ENCODE measurements around the gene PAK5. TPM values are rescaled to one million over a fixed set of nuclear protein-coding genes. Genes with fewer than 3 reads are reported as not detected.
"Not testable (repeated sequence)": the region's sequence is repeated elsewhere in the genome, so short reads cannot be mapped to it uniquely, and the experiment has no call there.

PAK5 gene
- total RNA-seq, 1 donor from 2014 or later = not detected

DNA sequence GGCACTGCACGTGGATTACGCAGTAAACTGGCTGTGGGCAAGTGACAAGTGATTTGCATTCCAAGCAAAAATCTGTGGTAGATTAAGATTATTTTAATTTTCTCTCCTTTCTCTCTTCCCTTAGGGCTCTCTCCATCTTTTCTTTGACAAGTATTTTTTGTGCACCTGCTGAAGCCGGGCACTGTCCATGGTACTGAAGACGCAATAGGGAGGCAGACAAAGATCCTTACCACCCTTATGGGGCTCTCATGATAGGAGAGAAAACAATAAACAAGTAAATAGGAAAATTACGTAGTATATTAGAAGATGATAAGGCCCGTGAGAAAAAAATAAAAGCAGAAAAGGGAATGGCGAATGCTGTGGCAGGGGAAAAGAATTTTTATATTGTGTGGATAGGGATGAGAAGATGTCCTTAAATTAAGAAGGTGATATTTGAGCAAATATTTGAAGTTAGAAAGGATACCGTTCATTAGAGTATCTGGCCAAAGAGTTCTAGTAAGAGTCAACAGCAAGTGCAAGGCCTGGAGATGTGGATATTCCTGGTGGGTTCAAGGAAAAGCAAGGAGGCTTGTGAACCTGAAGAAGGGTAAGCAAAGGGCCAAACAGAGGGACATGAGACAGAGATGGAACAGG is 178.5 kb downstream of the PAK5 start:
- DNase-seq = no peak
- H3K27me3 ChIP-seq (ENCODE audit: low read depth) = peaks cover 4% of the 10 kb centered on the region
- H3K4me3 ChIP-seq = no peak overlapping the region
- H3K4me1 ChIP-seq = no peaks in the 10 kb centered on the region
- H3K36me3 ChIP-seq = no peaks in the 10 kb centered on the region
- TF ChIP-seq, protein P1, sequence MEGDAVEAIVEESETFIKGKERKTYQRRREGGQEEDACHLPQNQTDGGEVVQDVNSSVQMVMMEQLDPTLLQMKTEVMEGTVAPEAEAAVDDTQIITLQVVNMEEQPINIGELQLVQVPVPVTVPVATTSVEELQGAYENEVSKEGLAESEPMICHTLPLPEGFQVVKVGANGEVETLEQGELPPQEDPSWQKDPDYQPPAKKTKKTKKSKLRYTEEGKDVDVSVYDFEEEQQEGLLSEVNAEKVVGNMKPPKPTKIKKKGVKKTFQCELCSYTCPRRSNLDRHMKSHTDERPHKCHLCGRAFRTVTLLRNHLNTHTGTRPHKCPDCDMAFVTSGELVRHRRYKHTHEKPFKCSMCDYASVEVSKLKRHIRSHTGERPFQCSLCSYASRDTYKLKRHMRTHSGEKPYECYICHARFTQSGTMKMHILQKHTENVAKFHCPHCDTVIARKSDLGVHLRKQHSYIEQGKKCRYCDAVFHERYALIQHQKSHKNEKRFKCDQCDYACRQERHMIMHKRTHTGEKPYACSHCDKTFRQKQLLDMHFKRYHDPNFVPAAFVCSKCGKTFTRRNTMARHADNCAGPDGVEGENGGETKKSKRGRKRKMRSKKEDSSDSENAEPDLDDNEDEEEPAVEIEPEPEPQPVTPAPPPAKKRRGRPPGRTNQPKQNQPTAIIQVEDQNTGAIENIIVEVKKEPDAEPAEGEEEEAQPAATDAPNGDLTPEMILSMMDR (IDR thresholded peaks at IDR 0.05; ENCODE audit: borderline replicate concordance) = no peak
- no peaks in the 10 kb centered on the region for H3K9me3 ChIP-seq (replicated peaks)
- intact Hi-C loops (cut with micrococcal nuclease) = no loop called here
- no peak overlapping the region for H3K27ac ChIP-seq (replicated peaks)

DNA sequence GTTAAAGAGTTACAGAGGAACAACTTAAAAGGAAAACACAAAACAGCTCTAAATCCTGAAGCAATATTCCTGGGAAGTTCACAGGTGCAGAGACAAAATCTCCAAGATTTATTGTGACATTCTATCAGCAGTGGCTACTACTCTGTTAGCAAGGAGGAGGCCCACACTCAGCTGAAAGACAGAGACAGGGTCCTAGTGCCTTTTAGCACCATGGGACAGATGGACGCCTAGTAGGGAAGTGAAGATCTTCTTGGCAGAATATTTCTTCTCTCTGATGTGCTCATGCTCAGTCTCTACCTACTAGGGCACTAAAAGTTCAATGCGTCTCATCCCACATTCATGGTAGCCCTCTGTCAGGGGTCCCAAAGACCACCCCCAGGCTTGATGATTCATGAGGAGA is 191.1 kb downstream of the PAK5 start:
- no peak overlapping the region for H3K4me3 ChIP-seq
- no peaks in the 10 kb centered on the region for H3K9me3 ChIP-seq (replicated peaks)
- no peak overlapping the region for H3K27ac ChIP-seq (replicated peaks)
- intact Hi-C loops (cut with micrococcal nuclease) = no loop called here
- H3K4me1 ChIP-seq = no peaks in the 10 kb centered on the region
- TF ChIP-seq, protein P1 (IDR thresholded peaks at IDR 0.05; ENCODE audit: borderline replicate concordance) = no peak
- no peak for DNase-seq
- H3K27me3 ChIP-seq (ENCODE audit: low read depth) = no peaks in the 10 kb centered on the region
- H3K36me3 ChIP-seq = no peaks in the 10 kb centered on the region

DNA sequence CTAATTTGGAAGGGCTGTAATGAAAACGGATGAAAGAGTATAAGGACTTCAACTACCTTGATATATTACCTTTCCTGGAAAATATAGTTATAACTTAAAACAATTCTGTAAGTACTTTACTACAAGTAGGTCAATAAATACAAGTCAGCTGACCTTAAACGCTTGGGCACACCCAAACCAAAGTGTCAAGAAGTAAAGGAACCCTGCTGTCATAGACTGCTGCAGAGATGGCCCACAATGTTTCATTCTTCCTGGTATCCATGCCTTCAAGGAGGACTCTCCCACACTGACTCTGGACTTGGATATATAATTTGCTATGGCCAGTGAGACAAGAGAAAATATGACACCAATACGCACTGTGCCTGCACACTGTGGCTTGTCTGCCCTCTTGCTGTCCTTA is 192.5 kb downstream of the PAK5 start:
- Histone ChIP-seq H3K9me3 (replicated peaks) (no peaks in the 10 kb centered on the region), H3K27me3 (ENCODE audit: low read depth) (no peaks in the 10 kb centered on the region), H3K36me3 (no peaks in the 10 kb centered on the region), H3K4me1 (no peaks in the 10 kb centered on the region), H3K4me3 (no peak overlapping the region), H3K27ac (replicated peaks) (no peak overlapping the region)
- TF ChIP-seq, protein P1 (IDR thresholded peaks at IDR 0.05; ENCODE audit: borderline replicate concordance) = no peak
- intact Hi-C loops (cut with micrococcal nuclease) = no loop called here
- no peak for DNase-seq

DNA sequence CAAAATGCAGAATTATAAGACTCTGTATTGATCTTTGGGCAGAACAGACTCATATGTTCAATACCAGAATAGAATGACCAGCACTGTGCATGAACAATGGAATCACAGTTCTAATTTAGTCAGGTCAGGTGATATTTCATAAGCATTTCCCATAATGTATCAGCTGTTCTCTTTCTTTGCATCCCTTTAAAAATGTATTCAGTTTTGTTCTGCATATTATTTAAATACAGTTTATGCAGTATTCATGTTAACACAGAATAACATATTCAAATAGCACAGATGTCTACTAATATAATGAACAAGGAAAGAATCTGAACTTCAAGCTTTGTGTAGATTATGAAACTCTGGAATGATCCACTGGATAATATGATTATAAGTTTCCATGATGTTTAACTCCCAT is 196.0 kb downstream of the PAK5 start:
- H3K4me3 ChIP-seq = no peak overlapping the region
- DNase-seq = no peak
- no peaks in the 10 kb centered on the region for H3K4me1 ChIP-seq
- H3K27me3 ChIP-seq (ENCODE audit: low read depth) = no peaks in the 10 kb centered on the region
- TF ChIP-seq, protein P1 (IDR thresholded peaks at IDR 0.05; ENCODE audit: borderline replicate concordance) = no peak
- H3K27ac ChIP-seq (replicated peaks) = no peak overlapping the region
- H3K9me3 ChIP-seq (replicated peaks) = no peaks in the 10 kb centered on the region
- intact Hi-C loops (cut with micrococcal nuclease) = no loop called here
- H3K36me3 ChIP-seq = no peaks in the 10 kb centered on the region

DNA sequence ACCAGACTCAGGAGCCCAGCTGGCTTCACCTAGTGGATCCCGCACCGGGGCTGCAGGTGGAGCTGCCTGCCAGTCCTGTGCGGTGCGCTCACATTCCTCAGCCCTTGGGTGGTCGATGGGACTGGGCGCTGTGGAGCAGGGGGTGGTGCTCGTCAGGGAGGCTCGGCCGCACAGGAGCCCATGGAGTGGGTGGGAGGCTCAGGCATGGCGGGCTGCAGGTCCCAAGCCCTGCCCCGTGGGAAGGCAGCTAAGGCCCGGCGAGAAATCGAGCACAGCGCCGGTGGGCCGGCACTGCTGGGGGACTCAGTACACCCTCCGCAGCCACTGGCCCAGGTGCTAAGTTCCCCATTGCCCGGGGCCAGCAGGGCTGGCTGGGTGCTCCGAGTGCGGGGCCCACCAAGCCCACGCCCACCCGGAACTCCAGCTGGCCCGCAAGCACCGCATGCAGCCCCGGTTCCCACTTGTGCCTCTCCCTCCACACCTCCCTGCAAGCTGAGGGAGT is 197.3 kb downstream of the PAK5 start:
- DNase-seq; H3K27ac ChIP-seq (replicated peaks); intact Hi-C loops (cut with micrococcal nuclease); H3K36me3 ChIP-seq; H3K9me3 ChIP-seq (replicated peaks); H3K4me1 ChIP-seq; H3K4me3 ChIP-seq; H3K27me3 ChIP-seq (ENCODE audit: low read depth): not testable (repeated sequence)

DNA sequence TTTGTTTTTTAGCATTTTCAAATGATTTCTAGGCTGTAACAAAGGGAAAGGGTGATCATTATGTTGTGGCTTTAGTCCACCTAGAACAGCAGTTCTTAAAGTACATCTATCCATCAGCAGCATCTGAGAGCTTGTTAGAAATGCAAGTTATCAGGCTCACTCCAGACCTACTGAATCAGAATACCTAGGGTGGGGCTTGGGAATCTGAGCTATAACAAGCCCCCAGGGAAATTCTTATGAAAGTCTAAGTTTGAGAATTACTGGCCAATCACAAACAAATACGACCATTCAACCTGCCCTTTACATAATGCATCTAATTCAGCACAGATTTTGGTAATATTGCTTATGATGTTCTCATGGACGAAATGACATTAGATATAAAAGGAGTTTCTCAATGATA is 201.0 kb downstream of the PAK5 start:
- TF ChIP-seq, protein P1 (IDR thresholded peaks at IDR 0.05; ENCODE audit: borderline replicate concordance) = no peak
- H3K4me3 ChIP-seq = no peak overlapping the region
- H3K36me3 ChIP-seq = no peaks in the 10 kb centered on the region
- H3K9me3 ChIP-seq (replicated peaks) = no peaks in the 10 kb centered on the region
- no peak overlapping the region for H3K27ac ChIP-seq (replicated peaks)
- intact Hi-C loops (cut with micrococcal nuclease) = no loop called here
- H3K27me3 ChIP-seq (ENCODE audit: low read depth) = no peaks in the 10 kb centered on the region
- H3K4me1 ChIP-seq = no peaks in the 10 kb centered on the region
- no peak for DNase-seq
